ENCODE results near the gene SECISBP2L.
"Not testable (repeated sequence)": the region's sequence is repeated elsewhere in the genome, so short reads cannot be mapped to it uniquely, and the experiment has no call there.

SECISBP2L gene

DNA sequence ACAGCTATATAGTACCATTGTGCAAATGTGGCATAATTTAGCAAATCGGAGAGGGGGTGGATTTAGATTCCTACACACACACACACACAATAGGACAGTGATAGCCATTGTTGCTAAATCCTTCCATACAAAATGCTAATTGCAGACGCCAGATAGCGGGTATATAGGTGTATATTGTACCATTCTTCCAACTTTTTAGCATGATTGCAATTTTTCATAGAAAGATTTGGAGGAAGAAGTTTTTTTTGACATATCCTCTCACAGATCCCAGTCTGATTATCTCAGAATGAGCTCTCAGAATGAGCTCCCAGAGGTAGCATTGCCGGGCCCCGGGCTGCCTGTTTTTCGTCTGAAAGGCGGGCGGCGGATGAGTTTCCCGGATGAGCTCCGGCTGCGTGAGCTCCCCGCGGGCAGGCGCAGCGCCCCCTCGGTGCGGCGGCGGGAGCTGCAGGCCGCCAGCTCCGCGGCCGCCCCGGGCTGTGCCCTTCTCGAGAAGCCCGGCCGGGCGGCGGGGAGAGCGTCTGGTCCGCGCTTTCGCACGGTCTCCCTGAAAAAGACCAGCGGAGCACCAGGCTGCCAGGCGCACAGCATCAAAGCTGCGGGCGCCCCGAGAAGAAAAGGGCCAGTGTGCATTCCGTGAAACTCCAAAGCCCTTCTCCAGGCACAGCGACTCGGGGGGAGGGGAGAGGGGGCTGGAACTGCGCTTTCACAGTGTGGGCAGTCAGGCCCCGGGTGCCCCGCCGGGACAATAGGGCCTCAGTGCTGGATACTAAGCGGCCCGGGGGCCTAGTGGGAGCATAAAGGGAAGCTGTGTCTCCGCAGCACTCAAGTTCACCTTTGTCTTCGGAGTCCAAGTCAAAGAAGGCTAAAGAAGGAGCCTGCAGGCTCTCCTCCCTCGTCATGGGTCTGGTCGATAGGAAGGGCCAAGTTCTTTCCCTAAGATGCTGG is 70.5 kb downstream of the SECISBP2L start:
- no peaks in the 10 kb centered on the region for H3K27me3 ChIP-seq (ENCODE audit: insufficient read depth, insufficient read length)
- peaks cover 2% of the 10 kb centered on the region for H3K4me1 ChIP-seq (ENCODE audit: insufficient read depth, insufficient read length)
- DNase-seq (ENCODE audit: low read depth, low spot score): peak; percentile 57
- H3K36me3 ChIP-seq (ENCODE audit: insufficient read depth, insufficient read length, low read length): no peaks in the 10 kb centered on the region
- no peaks in the 10 kb centered on the region for H3K9me3 ChIP-seq (ENCODE audit: insufficient read depth, low read length)
- peak overlapping the region; percentile 32 for H3K4me3 ChIP-seq (ENCODE audit: insufficient read length, low read depth)
- peak overlapping the region; percentile 74 for H3K9ac ChIP-seq (ENCODE audit: insufficient read length, low read depth)
- no peak for TF ChIP-seq ZNF274 (IDR thresholded peaks at IDR 0.05; ENCODE audit: low read depth, low read length)
- no peak for TF ChIP-seq SUZ12 (IDR thresholded peaks at IDR 0.05; ENCODE audit: extremely low read depth, insufficient read depth, insufficient read length)
- TF ChIP-seq YY1 (IDR thresholded peaks at IDR 0.05; ENCODE audit: insufficient read depth, insufficient read length): no peak

DNA sequence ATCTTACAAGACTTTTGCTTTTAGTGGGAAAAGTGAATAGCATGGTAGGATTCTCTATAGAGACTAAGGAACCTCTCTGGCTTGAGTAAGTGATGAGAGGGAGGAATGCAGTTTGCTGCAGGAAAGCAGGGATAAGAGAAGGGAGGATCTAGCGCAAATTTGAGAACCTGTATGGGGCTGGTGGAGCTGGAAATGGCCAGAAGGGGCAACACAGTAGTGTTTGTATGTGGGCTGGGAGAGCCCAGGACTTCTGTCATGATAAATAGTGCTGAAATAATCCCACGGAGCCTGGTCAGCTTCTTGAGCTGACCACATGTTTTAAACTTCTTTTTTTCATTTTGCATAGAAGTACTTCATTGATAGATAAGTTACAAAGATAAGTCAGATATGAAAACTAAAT is 71.4 kb downstream of the SECISBP2L start:
- peak overlapping the region; percentile 74 for H3K9ac ChIP-seq (ENCODE audit: insufficient read length, low read depth)
- no peak for TF ChIP-seq YY1 (IDR thresholded peaks at IDR 0.05; ENCODE audit: insufficient read depth, insufficient read length)
- no peak for TF ChIP-seq SUZ12 (IDR thresholded peaks at IDR 0.05; ENCODE audit: extremely low read depth, insufficient read depth, insufficient read length)
- TF ChIP-seq ZNF274 (IDR thresholded peaks at IDR 0.05; ENCODE audit: low read depth, low read length): no peak
- peaks cover 2% of the 10 kb centered on the region for H3K4me1 ChIP-seq (ENCODE audit: insufficient read depth, insufficient read length)
- H3K36me3 ChIP-seq (ENCODE audit: insufficient read depth, insufficient read length, low read length): no peaks in the 10 kb centered on the region
- H3K4me3 ChIP-seq (ENCODE audit: insufficient read length, low read depth): no peak overlapping the region
- H3K27me3 ChIP-seq (ENCODE audit: insufficient read depth, insufficient read length): no peaks in the 10 kb centered on the region
- no peaks in the 10 kb centered on the region for H3K9me3 ChIP-seq (ENCODE audit: insufficient read depth, low read length)
- no peak for DNase-seq (ENCODE audit: low read depth, low spot score)

DNA sequence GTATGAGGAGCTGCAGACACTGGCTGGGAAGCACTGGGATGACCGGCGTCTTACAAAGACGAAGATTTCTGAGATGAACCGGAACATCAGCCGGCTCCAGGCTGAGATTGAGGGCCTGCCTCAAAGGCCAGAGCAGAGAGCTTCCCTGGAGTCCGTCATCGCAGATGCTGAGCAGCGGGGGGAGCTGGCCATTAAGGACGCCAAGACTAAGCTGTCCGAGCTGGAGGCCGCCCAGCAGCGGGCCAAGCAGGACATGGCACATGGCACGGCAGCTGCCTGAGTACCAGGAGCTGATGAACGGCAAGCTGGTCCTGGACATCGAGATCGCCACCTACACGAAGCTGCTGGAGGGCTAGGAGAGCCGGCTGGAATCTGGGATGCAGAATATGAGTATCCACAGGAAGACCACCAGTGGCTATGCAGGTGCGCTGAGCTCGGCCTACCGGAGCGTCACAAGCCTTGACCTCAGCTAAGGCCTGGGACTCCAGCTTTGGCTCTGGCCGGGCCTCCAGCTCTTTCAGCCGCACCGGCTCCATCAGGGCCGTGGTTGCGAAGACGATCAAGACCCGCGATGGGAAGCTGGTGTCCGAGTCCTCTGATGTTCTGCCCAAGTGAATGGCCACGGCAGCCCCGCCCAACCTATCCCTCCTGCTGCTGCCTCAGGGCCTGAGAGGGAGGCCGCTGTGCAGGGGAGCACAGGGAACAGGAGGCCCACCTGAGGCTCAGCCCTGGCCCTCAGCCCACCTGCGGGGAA is 73.3 kb downstream of the SECISBP2L start:
- DNase-seq (ENCODE audit: low read depth, low spot score): no peak
- Histone ChIP-seq H3K9ac (ENCODE audit: insufficient read length, low read depth) (no peak overlapping the region), H3K4me3 (ENCODE audit: insufficient read length, low read depth) (no peak overlapping the region), H3K4me1 (ENCODE audit: insufficient read depth, insufficient read length) (peaks cover 2% of the 10 kb centered on the region), H3K36me3 (ENCODE audit: insufficient read depth, insufficient read length, low read length) (no peaks in the 10 kb centered on the region), H3K9me3 (ENCODE audit: insufficient read depth, low read length) (no peaks in the 10 kb centered on the region), H3K27me3 (ENCODE audit: insufficient read depth, insufficient read length) (no peaks in the 10 kb centered on the region)
- TF ChIP-seq YY1 (IDR thresholded peaks at IDR 0.05; ENCODE audit: insufficient read depth, insufficient read length): no peak
- no peak for TF ChIP-seq SUZ12 (IDR thresholded peaks at IDR 0.05; ENCODE audit: extremely low read depth, insufficient read depth, insufficient read length)
- TF ChIP-seq ZNF274 (IDR thresholded peaks at IDR 0.05; ENCODE audit: low read depth, low read length): no peak

DNA sequence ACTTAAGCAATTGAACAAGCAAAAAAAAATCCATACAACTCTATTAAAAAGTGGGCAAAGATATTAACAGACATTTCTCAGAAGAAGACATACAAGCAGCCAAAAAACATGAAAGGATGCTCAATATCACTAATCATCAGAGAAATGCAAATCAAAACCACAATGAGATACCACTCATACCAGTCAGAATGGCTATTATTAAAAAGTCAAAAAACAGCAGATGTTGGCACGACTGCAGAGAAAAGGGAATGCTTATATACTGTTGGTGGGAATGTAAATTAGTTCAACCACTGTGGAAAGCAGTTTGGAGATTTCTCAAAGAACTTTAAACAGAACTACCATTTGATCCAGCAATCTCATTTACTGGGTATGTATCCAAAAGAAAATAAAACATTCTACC is 75.3 kb downstream of the SECISBP2L start:
- H3K36me3 ChIP-seq (ENCODE audit: insufficient read depth, insufficient read length, low read length); DNase-seq (ENCODE audit: low read depth, low spot score); H3K9ac ChIP-seq (ENCODE audit: insufficient read length, low read depth); H3K27me3 ChIP-seq (ENCODE audit: insufficient read depth, insufficient read length); H3K4me3 ChIP-seq (ENCODE audit: insufficient read length, low read depth); H3K9me3 ChIP-seq (ENCODE audit: insufficient read depth, low read length); H3K4me1 ChIP-seq (ENCODE audit: insufficient read depth, insufficient read length): not testable (repeated sequence)

DNA sequence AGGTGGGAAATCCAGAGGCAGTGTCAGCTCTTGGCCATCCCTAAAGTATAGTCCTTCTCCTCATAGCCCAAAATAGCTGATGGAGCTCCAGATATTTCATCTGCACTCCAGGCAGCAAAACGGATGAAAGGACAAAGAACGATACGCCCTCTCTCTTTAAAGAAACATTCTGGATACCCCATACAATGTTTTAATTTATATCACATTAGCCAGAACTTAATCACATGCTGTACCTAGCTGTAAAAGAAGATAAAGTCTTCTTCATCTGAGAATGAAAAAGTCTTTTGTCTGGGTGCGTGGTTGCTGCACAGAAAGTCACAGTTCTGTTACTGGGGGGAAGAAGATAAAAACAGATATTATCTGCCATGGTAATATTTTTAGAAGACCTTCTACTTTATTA is 78.2 kb downstream of the SECISBP2L start:
- TF ChIP-seq YY1 (IDR thresholded peaks at IDR 0.05; ENCODE audit: insufficient read depth, insufficient read length): no peak
- no peak for TF ChIP-seq ZNF274 (IDR thresholded peaks at IDR 0.05; ENCODE audit: low read depth, low read length)
- no peak for TF ChIP-seq SUZ12 (IDR thresholded peaks at IDR 0.05; ENCODE audit: extremely low read depth, insufficient read depth, insufficient read length)
- peaks cover 3% of the 10 kb centered on the region for H3K4me1 ChIP-seq (ENCODE audit: insufficient read depth, insufficient read length)
- H3K36me3 ChIP-seq (ENCODE audit: insufficient read depth, insufficient read length, low read length): no peaks in the 10 kb centered on the region
- peaks cover 8% of the 10 kb centered on the region for H3K27me3 ChIP-seq (ENCODE audit: insufficient read depth, insufficient read length)
- H3K9me3 ChIP-seq (ENCODE audit: insufficient read depth, low read length): no peaks in the 10 kb centered on the region
- H3K4me3 ChIP-seq (ENCODE audit: insufficient read length, low read depth): no peak overlapping the region
- H3K9ac ChIP-seq (ENCODE audit: insufficient read length, low read depth): no peak overlapping the region
- no peak for DNase-seq (ENCODE audit: low read depth, low spot score)

DNA sequence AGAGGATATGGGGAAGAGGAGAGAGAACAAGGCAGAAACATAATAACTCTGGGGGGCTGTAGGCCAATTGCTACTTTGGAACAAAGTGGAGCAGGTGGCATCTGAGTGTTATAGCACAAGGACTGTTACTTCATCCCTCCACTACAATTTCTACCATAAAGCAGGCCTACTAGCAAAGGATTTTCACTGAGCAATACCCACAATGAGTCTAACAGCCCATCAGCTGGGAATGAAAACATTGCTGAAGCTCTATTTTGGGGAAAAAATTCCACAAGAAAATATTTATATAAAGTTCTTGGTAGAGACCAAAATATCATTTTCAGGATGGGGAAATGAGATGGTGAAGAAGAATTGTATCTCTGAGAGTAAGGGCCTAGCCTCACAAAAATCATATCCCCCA is 78.9 kb downstream of the SECISBP2L start:
- TF ChIP-seq SUZ12 (IDR thresholded peaks at IDR 0.05; ENCODE audit: extremely low read depth, insufficient read depth, insufficient read length): no peak
- no peak for TF ChIP-seq YY1 (IDR thresholded peaks at IDR 0.05; ENCODE audit: insufficient read depth, insufficient read length)
- TF ChIP-seq ZNF274 (IDR thresholded peaks at IDR 0.05; ENCODE audit: low read depth, low read length): no peak
- H3K4me1 ChIP-seq (ENCODE audit: insufficient read depth, insufficient read length): peaks cover 5% of the 10 kb centered on the region
- H3K4me3 ChIP-seq (ENCODE audit: insufficient read length, low read depth): no peak overlapping the region
- H3K27me3 ChIP-seq (ENCODE audit: insufficient read depth, insufficient read length): peaks cover 15% of the 10 kb centered on the region
- no peak overlapping the region for H3K9ac ChIP-seq (ENCODE audit: insufficient read length, low read depth)
- no peaks in the 10 kb centered on the region for H3K9me3 ChIP-seq (ENCODE audit: insufficient read depth, low read length)
- no peak for DNase-seq (ENCODE audit: low read depth, low spot score)
- H3K36me3 ChIP-seq (ENCODE audit: insufficient read depth, insufficient read length, low read length): no peaks in the 10 kb centered on the region

DNA sequence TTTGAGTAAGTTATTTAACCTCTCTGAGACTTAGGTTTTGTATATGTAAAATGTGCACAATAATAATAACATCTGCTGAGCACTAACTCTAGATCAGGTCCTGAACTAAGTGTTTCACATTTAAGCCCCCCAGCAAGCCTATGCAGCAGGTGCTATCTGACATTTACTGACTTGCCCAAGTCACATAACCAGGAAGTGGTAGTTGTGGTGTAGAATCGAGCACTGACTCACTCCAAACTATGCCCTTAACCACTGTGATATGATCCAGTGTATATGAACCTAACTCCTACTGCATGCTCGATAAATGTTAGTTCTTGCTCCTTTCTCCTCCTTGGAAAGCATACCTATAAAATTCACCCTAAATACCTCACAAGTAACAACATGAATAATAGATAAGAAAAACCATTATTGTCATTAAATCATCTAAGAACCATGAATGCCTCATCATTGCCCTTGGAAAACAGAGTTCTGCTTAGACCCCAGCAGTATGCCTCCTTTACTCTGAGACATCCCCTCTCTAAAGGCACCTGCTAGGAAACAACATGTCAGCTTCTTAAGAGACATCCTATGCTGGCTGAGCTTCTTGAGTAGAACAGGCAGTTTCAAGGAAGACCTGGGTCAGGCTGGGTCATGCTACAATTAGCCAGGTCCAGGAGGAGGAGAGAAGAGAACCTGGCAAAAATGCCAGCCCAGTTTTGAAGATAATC is 79.5 kb downstream of the SECISBP2L start:
- Histone ChIP-seq H3K9ac (ENCODE audit: insufficient read length, low read depth) (no peak overlapping the region), H3K4me3 (ENCODE audit: insufficient read length, low read depth) (no peak overlapping the region), H3K4me1 (ENCODE audit: insufficient read depth, insufficient read length) (peaks cover 5% of the 10 kb centered on the region), H3K27me3 (ENCODE audit: insufficient read depth, insufficient read length) (peaks cover 21% of the 10 kb centered on the region), H3K9me3 (ENCODE audit: insufficient read depth, low read length) (no peaks in the 10 kb centered on the region), H3K36me3 (ENCODE audit: insufficient read depth, insufficient read length, low read length) (no peaks in the 10 kb centered on the region)
- no peak for TF ChIP-seq SUZ12 (IDR thresholded peaks at IDR 0.05; ENCODE audit: extremely low read depth, insufficient read depth, insufficient read length)
- no peak for TF ChIP-seq YY1 (IDR thresholded peaks at IDR 0.05; ENCODE audit: insufficient read depth, insufficient read length)
- no peak for TF ChIP-seq ZNF274 (IDR thresholded peaks at IDR 0.05; ENCODE audit: low read depth, low read length)
- DNase-seq (ENCODE audit: low read depth, low spot score): no peak

All from NT2/D1 (cell line).